HG02610 (cell line): ENCODE measurements around the gene ACO1.
"Not testable (repeated sequence)": the region's sequence is repeated elsewhere in the genome, so short reads cannot be mapped to it uniquely, and the experiment has no call there.

Experiments
- ATAC-seq: cut with Tn5 transposase; IDR thresholded peaks from one replicate; pipeline ENCODE4 v1.9.1; 2021; ENCODE audit warnings: mild to moderate bottlenecking, moderate library complexity; ENCODE audit not compliant: unreplicated experiment

The ACO1 gene

DNA sequence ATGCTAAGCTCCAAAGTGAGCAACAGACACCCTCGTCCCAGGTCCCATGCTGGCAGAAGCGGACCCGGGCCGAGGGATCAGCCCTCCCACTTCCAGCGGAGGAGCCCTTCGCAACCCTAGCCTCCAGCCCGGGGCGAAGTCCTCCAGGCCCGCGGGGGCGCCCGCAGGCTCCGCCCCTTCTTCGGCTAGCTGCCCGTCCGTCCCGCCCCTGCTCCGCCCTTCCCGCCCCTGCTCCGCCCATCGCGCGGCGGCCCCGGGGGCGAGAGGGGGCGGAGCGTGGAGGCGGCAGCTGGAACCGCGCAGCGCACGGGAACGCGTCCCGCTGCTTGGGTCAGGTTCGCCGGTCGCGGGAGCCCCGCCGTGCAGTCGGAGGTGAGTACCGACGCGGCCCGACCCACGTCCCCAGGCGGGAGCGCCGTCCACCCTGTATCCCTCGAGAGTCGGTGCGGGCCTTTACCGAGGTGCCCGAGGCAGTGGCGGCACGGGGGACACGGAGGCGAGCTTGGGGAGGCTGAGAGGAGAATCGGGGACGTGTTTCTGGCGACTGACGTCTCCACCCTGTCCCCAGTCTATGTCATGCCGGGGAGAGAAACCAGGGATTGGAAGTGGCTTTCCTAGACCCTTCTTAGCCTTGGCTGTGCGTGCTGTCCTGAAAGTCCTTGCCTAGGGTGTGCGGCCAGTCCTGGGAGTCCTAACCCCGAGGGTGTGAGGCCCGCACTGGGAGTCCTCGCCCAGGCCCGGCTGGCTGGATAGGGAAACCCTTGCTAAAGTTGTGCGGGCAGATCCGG lies at the start of gene ACO1:
Gene ACO1 (plus strand): TSS at position 280 of the 788 bp plus-strand sequence. CDS start 20,864 bp downstream, outside the sequence.
- peak; percentile 98 for ATAC-seq

GRCh38 chr9:32334916-32335895 lies 49.2 kb upstream of the ACO1 start:
- no peak for ATAC-seq

DNA sequence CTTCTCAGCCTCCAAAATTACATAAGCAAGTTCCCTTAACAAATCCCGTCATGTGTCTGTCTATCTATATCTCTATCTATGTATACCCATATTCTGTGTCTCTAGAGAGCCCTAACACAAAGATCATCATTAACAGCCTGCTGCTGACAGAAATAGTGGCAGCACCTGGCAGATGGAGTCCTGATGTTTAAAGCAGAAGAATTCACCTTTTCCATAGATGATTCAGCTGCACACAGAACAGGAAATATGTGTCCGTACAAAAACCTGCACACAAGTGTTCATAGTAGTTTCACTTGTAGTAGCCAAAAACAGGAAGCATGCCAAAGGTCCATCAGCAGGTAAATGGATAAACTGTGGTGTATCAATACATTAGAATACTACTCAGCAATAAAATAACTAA lies 45.0 kb upstream of the ACO1 start:
- ATAC-seq, result peak; percentile 76

GRCh38 chr9:32340361-32340760 lies 44.1 kb upstream of the ACO1 start:
- no peak for ATAC-seq

DNA sequence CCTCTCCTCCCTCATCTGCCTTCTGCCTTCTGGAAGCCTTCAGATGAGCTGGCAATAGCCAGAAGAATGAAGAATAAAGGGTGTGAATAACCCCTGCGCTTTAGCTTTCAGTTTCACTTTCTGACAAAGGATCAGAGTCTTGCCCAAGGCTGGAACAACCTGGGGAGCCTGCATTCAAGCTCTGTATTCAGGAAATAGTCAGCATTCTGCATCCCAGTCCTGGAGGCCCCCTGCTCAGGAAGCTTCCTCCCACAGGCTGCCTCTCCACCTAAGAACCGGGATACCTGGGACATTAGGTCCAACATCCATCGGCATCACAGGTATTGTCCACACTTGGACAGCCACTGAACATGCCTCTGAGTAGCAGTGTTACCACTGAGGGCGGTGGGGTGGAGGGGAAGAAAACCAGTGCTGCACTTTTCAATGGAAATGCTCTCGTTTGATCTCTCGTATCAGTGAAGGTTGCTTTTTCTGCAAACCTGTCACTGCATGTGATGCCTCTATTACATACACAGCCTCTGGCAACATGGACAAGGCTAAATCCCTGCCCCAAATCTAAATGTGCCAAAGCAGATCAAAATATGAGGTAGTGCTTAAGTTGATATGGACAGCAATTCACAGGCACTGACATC lies 39.8 kb upstream of the ACO1 start:
- ATAC-seq, result no peak

DNA sequence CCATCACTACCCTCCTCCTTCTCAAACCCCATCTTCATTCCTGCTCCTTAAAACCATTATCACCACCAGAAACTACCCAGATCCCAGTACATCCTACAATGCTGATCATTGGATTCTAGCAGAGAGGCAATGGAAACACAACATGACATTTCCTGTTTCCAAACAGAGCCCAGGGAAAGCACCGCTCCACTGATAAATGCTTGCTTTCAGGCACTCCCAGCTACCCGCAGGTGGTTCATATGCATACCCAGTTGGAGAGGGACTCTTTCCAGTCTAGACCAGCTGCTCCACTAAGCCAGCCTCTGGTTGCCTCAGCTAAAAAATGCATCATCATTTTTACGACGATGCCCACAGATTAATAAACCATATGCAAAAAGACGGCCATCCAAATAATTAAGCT lies 39.2 kb upstream of the ACO1 start:
- no peak for ATAC-seq

DNA sequence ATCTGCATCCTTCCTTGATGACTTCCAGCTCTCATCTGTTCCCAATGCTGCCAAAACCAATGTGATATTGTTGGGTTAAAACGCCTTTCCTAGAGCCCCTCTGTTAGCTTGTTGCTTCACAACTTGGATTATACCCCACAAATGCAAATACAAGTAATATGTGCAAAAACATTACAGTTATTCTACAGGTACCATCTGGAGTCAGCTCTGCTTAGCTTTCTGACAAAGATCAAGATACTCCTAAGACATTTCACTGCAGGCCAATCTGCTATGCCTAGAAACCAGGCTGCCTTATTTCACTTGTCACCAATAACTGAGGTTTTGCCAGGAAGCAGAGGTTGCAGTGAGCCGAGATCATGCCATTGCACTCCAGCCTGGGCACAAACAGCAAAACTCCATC lies 36.9 kb upstream of the ACO1 start:
- no peak for ATAC-seq

DNA sequence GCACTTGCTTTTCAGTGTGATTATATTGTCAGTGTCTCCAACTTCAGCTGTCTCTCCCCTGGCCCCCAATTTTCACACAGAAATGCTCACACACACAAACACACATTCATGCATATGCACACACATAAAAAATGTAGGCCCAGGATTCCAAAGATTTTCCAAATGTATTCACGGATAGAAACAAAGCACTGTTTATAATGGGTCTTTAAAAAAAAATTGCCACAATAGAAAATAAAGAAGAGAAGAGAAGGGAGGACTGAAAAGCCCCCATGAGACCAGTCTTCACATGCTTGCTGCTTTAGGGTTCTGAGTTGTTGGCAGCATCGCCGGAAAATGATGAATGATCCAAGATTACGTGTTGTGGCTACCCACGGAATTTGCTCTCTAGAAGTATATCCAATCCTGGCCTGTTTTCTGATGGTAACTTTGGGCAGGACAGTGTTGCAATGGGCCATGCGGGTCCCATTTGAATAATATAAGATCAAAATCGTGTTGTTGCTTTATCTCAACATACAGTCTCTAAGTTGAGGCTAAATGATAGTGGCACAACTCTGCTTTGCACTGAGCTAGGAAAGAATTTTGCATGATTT lies 36.2 kb upstream of the ACO1 start:
- ATAC-seq, result no peak

- ATAC-seq, result no peak
These were observed 35.4 kb upstream of the ACO1 start for GRCh38 chr9:32349013-32349412.

- no peak for ATAC-seq
These were observed 33.8 kb upstream of the ACO1 start for GRCh38 chr9:32350682-32351081.

DNA sequence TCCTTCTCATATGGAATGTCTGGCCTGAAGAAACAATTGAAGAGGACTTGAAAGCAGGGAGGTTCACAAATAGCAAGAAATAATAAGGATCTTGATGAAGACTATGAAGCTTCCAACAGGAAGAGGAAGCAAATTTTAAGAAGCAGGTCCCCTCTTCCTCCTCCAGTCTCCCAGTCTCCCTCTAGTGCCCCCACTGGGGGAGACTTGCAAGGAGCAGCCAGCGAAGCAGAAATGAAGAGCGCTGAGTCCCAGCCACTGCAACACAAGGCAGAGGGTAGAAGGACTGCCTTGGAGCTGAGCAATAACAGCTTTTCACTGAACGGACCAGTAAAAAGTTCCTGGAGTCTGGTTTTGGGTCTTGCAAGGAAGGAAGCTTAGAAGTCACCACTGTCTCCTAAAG lies 32.6 kb upstream of the ACO1 start:
- ATAC-seq, result no peak

DNA sequence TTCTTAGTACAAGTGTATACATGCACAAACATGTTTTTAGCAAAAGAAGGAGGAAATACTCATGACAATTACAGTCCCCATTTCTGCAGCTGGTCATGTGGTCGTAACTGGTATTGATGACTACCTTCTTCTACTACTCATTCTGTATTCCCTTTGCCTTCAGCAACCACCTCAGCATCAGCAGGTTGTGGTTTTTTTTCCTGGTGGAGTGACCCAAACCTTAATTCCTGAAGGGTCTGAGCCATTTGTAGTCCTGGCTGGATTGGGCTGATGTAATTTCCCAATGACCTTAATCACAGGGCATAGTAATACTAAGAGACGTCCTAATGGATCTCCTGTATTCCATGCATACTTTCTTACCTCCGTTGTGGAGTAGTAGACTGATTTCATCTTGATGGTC lies 31.0 kb upstream of the ACO1 start:
- ATAC-seq, result not testable (repeated sequence)

GRCh38 chr9:32359452-32359851 lies 25.0 kb upstream of the ACO1 start:
- ATAC-seq, result no peak

DNA sequence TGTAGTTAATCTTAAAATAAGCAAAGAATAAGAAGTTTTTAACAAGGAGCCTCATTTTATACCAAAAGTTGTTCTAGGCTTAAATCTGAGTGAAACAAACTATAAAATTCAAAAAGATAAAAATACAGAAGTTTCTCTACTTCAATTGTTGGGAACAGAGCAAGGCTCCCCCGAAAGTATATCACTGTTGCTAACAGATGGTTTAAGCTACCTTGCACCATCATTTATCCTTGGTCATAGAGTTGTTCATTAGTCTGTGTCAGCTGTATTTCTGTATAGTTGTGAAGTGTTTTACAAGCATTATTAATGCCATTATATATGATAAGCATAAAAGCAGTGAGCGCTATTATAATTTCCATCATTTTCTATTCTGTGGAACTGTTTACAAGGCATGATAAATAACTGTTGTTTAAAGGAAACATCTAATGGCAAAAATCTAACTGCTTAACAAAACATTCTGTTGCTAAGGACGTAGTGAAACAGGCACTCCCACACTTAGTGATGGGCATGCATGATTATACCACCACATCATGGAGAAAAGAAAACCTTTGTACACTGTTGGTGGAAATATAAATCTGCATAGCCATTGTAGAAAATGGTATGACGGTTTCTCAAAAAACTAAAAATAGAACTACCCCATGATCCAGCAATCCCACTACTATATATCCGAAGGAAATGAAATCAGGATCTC lies 23.3 kb upstream of the ACO1 start:
- no peak for ATAC-seq

DNA sequence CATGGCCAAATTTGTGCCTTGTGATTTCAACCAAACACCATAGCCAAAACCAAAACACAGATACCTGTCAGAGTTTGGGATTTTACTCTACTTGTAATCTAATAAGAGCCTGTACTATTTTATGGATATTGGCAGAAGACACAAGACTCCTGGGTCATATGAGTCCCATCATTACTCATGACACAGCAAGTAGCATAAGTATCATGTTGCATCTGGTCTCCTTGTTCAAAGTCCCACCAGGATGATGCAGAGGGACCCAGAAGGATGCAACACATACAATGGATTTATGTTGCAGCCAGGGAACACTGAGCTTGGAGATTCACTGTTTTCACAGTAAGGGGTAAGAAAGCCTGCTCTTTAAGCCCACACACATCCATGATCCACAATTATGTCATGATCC lies 13.2 kb upstream of the ACO1 start:
- ATAC-seq, result no peak

- no peak for ATAC-seq
These were observed 12.8 kb upstream of the ACO1 start for GRCh38 chr9:32371679-32372078.

DNA sequence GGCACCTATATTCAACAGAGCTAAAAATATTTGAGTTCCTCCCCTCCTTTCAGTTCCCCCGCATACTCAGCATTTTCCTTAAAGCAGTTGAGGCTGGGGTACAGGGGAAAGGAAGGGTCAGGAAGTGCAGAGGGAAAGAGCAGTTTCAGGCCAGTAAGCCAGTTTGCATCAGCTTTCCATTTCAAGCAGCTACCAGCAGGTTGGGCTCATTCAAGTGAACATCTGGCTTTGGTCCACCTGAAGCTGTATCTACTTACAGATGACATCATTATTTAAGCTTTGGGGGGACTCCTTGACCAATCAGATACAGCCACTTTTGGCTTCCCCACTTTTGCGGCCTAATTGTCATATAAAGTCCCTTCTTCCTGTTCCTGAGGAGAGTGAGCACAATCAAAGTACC lies 8.2 kb upstream of the ACO1 start:
- no peak for ATAC-seq

DNA sequence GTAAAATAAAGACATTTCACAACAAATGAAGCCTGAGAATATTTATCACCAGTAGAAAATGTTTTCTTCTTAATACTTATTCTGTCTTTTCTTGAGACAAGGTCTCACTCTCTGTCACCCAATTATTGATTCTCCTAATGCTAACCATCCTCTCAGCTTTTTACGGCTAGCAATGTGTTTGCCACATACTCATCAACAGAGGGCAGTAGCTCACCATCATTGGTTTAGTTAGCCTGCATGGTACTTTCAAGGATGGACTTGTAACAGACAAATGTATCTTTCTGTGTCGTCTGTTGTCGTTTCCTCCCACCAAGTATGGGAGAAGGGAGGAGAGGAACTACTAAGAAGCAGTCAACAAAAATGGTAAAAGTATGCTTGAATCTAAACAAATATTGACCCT lies 5.9 kb upstream of the ACO1 start:
- peak; percentile 83 for ATAC-seq

DNA sequence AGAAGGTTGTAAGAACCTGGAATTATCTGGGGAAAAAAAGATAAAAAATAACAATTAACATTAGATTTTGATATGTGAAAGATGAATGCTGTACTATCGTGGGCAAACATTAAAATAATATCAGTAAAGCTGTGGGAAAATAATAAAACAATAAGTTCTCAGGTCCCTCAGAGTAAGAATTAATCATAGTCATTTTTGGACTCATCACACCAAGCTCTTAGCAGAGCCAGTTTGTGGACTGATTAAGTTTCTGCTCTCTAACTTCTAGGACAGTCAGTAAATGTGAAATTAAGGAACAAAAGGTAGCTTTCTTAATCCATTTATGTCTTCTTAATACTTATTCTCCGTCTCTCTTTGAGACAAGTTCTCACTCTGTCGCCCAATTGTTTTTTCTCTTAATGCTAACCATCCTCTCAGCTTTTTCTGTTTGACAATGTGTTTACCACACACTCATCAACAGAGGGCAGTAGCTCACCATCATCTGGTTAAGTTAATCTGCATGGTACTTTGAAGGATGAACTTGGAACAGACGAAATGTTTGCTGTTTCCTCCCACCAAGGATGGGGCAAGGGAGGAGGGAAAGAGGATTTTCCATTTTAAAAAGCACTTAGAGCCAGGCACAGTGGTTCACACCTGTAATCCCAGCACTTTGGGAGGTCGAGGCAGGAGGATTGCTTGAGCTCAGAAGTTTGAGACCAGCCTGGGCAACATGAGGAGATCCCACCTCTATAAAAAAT lies 5.3 kb upstream of the ACO1 start:
- ATAC-seq, result peak; percentile 81

DNA sequence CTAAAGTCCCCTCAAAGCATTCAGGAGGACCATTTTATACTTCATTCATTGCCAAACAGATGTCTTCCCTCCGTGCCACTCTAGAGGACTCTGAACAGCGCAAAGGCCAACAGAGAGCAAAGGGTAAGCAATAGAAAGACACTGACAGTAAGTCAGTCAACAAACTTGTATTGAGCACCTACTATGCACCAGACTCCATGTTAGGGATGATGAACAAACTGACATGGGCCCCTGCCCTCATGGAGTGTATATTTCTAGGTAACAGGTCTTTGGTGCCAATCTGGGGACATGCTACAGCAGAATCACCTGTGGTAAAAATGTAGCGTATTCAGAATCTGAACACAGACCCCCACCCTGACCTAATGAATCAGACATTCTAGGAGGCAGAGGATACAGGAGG lies 3.5 kb upstream of the ACO1 start:
- no peak for ATAC-seq
